Suppressor macrophage treated with lipopolysaccharide for 4 hours (primary cell): ENCODE data around the gene UBR4.
A peak's percentile ranks its signal among the peaks of the same experiment; 100 is the strongest.

Source experiments
- DNase-seq: peaks from one replicate; pipeline ENCODE4 v3.0.0-alpha.2; 2020

The UBR4 gene

GRCh38 chr1:19087737-19088594 lies 122.1 kb downstream of the UBR4 start:
- DNase-seq = no peak

- no peak for DNase-seq
These were observed 122.9 kb downstream of the UBR4 start for GRCh38 chr1:19087017-19087736.

GRCh38 chr1:19086176-19086875 lies 123.7 kb downstream of the UBR4 start:
- DNase-seq = no peak

- no peak for DNase-seq
These were observed 125.8 kb downstream of the UBR4 start for GRCh38 chr1:19084206-19084738.

GRCh38 chr1:19083081-19083480 lies 127.0 kb downstream of the UBR4 start:
- DNase-seq = no peak

GRCh38 chr1:19081218-19081893 lies 128.7 kb downstream of the UBR4 start:
- DNase-seq = peak; percentile 86

- no peak for DNase-seq
These were observed 129.3 kb downstream of the UBR4 start for GRCh38 chr1:19080721-19081120.

- no peak for DNase-seq
These were observed 130.3 kb downstream of the UBR4 start for GRCh38 chr1:19079541-19080472.

GRCh38 chr1:19078536-19078935 lies 131.5 kb downstream of the UBR4 start:
- no peak for DNase-seq

- no peak for DNase-seq
These were observed 133.0 kb downstream of the UBR4 start for GRCh38 chr1:19076841-19077616.

- no peak for DNase-seq
These were observed 135.0 kb downstream of the UBR4 start for GRCh38 chr1:19074902-19075721.

GRCh38 chr1:19074361-19074901 lies 135.6 kb downstream of the UBR4 start:
- DNase-seq = no peak

GRCh38 chr1:19073311-19074186 lies 136.5 kb downstream of the UBR4 start:
- no peak for DNase-seq

GRCh38 chr1:19072285-19072981 lies 137.6 kb downstream of the UBR4 start:
- no peak for DNase-seq

- no peak for DNase-seq
These were observed 138.3 kb downstream of the UBR4 start for GRCh38 chr1:19071674-19072281.

GRCh38 chr1:19070891-19071621 lies 139.0 kb downstream of the UBR4 start:
- DNase-seq = no peak
